Astrocyte (in vitro differentiated cells and primary cell): ENCODE data around the gene ZSWIM7.

ENCODE experiments used
- EZH2 ChIP-seq: IDR thresholded peaks from 2 replicates; pipeline ENCODE4 v1.6.1; 2012; ENCODE audit warnings: mild to moderate bottlenecking, low read length, inconsistent platforms; ENCODE audit not compliant: insufficient read depth
- TF ChIP-seq, protein P1 (sequence below): IDR thresholded peaks from 2 replicates; pipeline ENCODE4 v1.5.1; 2011; ENCODE audit warnings: low read depth, mild to moderate bottlenecking, inconsistent platforms, low read length, moderate library complexity; ENCODE audit not compliant: insufficient read depth

DNA sequence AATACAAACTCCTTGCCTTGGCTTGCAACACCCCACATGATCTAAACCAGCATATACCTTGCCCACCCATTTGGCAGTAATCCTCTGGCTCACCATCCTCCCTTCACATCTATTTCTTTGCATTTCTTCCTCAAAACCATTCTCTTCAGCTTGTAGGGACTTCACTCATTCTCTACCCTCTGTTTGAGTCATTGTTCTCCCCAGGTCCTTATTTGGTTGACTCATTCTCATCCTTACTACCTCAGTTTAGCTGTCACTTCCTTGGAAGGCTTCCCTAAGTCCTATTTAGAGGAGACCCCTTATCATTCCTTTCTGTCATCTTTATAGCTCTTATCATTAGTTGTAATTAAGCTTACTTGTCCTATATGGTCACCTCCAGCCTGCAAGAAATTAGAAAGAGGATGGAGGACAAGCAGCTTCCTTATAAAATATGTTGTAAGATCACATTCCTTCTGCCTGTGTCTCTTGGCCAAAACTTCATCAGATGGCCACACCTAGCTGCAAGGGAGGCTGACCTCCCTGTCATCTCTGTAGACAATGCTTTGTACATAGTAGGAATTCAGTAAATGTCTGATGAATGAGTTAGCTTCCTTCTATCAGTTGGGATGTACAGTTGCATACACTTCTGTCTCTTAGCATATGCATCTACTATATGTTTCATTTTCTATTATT, 1.9 kb upstream of the ZSWIM7 start:
- TF ChIP-seq, protein P1, sequence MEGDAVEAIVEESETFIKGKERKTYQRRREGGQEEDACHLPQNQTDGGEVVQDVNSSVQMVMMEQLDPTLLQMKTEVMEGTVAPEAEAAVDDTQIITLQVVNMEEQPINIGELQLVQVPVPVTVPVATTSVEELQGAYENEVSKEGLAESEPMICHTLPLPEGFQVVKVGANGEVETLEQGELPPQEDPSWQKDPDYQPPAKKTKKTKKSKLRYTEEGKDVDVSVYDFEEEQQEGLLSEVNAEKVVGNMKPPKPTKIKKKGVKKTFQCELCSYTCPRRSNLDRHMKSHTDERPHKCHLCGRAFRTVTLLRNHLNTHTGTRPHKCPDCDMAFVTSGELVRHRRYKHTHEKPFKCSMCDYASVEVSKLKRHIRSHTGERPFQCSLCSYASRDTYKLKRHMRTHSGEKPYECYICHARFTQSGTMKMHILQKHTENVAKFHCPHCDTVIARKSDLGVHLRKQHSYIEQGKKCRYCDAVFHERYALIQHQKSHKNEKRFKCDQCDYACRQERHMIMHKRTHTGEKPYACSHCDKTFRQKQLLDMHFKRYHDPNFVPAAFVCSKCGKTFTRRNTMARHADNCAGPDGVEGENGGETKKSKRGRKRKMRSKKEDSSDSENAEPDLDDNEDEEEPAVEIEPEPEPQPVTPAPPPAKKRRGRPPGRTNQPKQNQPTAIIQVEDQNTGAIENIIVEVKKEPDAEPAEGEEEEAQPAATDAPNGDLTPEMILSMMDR = no peak
- TF ChIP-seq EZH2 = no peak
